ENCODE results near the gene SPATA20. TPM values are rescaled to one million over a fixed set of nuclear protein-coding genes. Genes with fewer than 3 reads are reported as not detected.

SPATA20 gene
- total and polyA plus RNA-seq, 2 of the 4 experiments (the other 2 are of a cell fraction), result 17.0 to 35.0 TPM

- Histone ChIP-seq H3K27ac (ENCODE audit: insufficient read depth, low read length) (no peak overlapping the region), H2BK15ac (ENCODE audit: low read depth, low read length) (no peak overlapping the region), H2BK20ac (ENCODE audit: low read depth, low read length) (no peak overlapping the region), H3K9me3 (ENCODE audit: control insufficient read depth, insufficient read depth, low read length) (no peaks in the 10 kb centered on the region), H2AK9ac (replicated peaks; ENCODE audit: low read depth, low read length, poor library complexity) (no peak overlapping the region), H3K9me1 (ENCODE audit: insufficient read depth, low read length) (no peaks in the 10 kb centered on the region), H2AK5ac (ENCODE audit: low read depth, low read length) (no peak overlapping the region), H4K91ac (ENCODE audit: insufficient read depth, low read depth, low read length) (no peak overlapping the region), H3K4me2 (ENCODE audit: low read depth, low read length) (no peak overlapping the region), H3K4me3 (ENCODE audit: insufficient read depth, low read depth, low read length) (no peak overlapping the region), H3K18ac (ENCODE audit: low read depth, low read length) (no peak overlapping the region), H3K36me3 (ENCODE audit: control insufficient read depth, insufficient read depth, low read length) (no peaks in the 10 kb centered on the region), H3K4ac (ENCODE audit: low read depth, low read length) (no peak overlapping the region), H2BK5ac (ENCODE audit: low read depth, low read length, poor library complexity, severe bottlenecking) (no peak overlapping the region), H3K79me1 (ENCODE audit: low read depth in 1 of 2, low read length in 2 of 2) (no peaks in the 10 kb centered on the region), H3K14ac (replicated peaks; ENCODE audit: low read depth, low read length) (no peak overlapping the region), H2BK120ac (ENCODE audit: low read depth, low read length) (no peak overlapping the region), H3K4me1 (ENCODE audit: control insufficient read depth, insufficient read depth, low read length) (no peaks in the 10 kb centered on the region), H3K23ac (ENCODE audit: low read depth, low read length) (no peak overlapping the region), H3K9ac (ENCODE audit: low read depth, low read length) (no peak overlapping the region), H4K8ac (ENCODE audit: low read depth in 2 of 2, low read length in 2 of 2) (no peak overlapping the region), H2AFZ (replicated peaks; ENCODE audit: low read length, poor library complexity) (no peak overlapping the region), H4K5ac (ENCODE audit: low read depth, low read length) (no peak overlapping the region), H3K27me3 (ENCODE audit: control insufficient read depth, insufficient read depth, low read length) (peaks cover 25% of the 10 kb centered on the region), H3K56ac (ENCODE audit: extremely low read depth, insufficient read depth, low read length) (no peak overlapping the region), H4K20me1 (ENCODE audit: insufficient read depth, low read length) (no peaks in the 10 kb centered on the region)
- no peak for DNase-seq
- 92% methylated on average over 5 of the region's 10 CpGs; no CpG with 5 or more reads in 1 of the 2 experiments for WGBS, 2 experiments (ENCODE audit: extremely low coverage in 2 of 2, insufficient read length in 1 of 2)
- no TSS peak for BruUV-seq (replicated peaks)
- TF ChIP-seq BHLHE40 (IDR thresholded peaks at IDR 0.05; ENCODE audit: low read depth, low read length), result no peak
- TF ChIP-seq USF2 (IDR thresholded peaks at IDR 0.05; ENCODE audit: low read depth, low read length), result no peak
- TF ChIP-seq MXI1 (IDR thresholded peaks at IDR 0.05; ENCODE audit: borderline replicate concordance, low read depth, low read length), result no peak
- no peak for TF ChIP-seq MAZ (IDR thresholded peaks at IDR 0.05; ENCODE audit: borderline replicate concordance, low read depth, low read length)
- no peak for TF ChIP-seq MAFK (IDR thresholded peaks at IDR 0.05; ENCODE audit: low read depth, low read length)
- TF ChIP-seq RFX5 (IDR thresholded peaks at IDR 0.05; ENCODE audit: low read depth, low read length), result no peak
- TF ChIP-seq CHD1 (IDR thresholded peaks at IDR 0.05; ENCODE audit: low read depth, low read length), result no peak
- no peak for TF ChIP-seq RAD21 (IDR thresholded peaks at IDR 0.05; ENCODE audit: low read length)
- TF ChIP-seq SMC3 (IDR thresholded peaks at IDR 0.05; ENCODE audit: low read depth, low read length), result no peak
- in situ Hi-C loops (cut with MboI; ENCODE audit: low sequenced_read_pairs) (no loop called here), intact Hi-C loops (cut with micrococcal nuclease) (no loop called here), dilution Hi-C loops (cut with HindIII; ENCODE audit: low sequenced_read_pairs, unreplicated experiment) (no loop called here)
- ChIA-PET POLR2A (ENCODE audit: unreplicated experiment) (no interaction called here), CTCF (no interaction called here)
- no peak for ATAC-seq (ENCODE audit: low read depth)
Observed at GRCh38 chr17:50522766-50523165, 24.2 kb upstream of the SPATA20 start.
